K562 (cell line): ENCODE results near the gene AARS1. TPM values are rescaled to one million over a fixed set of nuclear protein-coding genes. Genes with fewer than 3 reads are reported as not detected.

Source experiments
- E2F1 ChIP-seq: sonication (generic); formaldehyde crosslinking; IDR thresholded peaks from 2 replicates; pipeline ENCODE4 v1.8.1; 2023; ENCODE audit warnings: mild to moderate bottlenecking, missing genetic modification reagents, moderate library complexity
- FOS ChIP-seq: IDR thresholded peaks from 3 replicates; pipeline ENCODE4 v1.6.1; 2011; ENCODE audit not compliant: insufficient read length; ENCODE audit errors: extremely low read depth
- FUS ChIP-seq: fragments of 200-400 bp; formaldehyde crosslinking; optimal IDR thresholded peaks from 2 replicates; pipeline ENCODE3; 2017; ENCODE audit warnings: low read depth, low read length
- HNRNPK ChIP-seq: fragments of 200-400 bp; formaldehyde crosslinking; IDR thresholded peaks from one replicate; pipeline ENCODE4 v1.6.1; 2018; ENCODE audit warnings: mild to moderate bottlenecking, low read depth, low read length; ENCODE audit not compliant: poor library complexity, severe bottlenecking
- KDM1A ChIP-seq, 2 experiments: fragments of 450-650 bp; IDR thresholded peaks; 2 replicates each; pipeline ENCODE4 v1.6.1; 2016; ENCODE audit warnings: mild to moderate bottlenecking in 2 of 2
- L3MBTL2 ChIP-seq: fragments of 450-650 bp; IDR thresholded peaks from 2 replicates; pipeline ENCODE4 v1.6.1; 2016; ENCODE audit warnings: mild to moderate bottlenecking, moderate library complexity
- MECOM ChIP-seq: fragments of 250-450 bp; sonication (Bioruptor Pico); IDR thresholded peaks from 2 replicates; pipeline ENCODE4 v1.8.0; 2022; ENCODE audit warnings: inconsistent platforms
- MEF2D ChIP-seq: conservative IDR thresholded peaks from 2 replicates; pipeline ENCODE4 v1.6.1; 2016; ENCODE audit warnings: low read depth, missing genetic modification characterization, missing compliant biosample characterization
- NCOA4 ChIP-seq: fragments of 450-650 bp; IDR thresholded peaks from 2 replicates; pipeline ENCODE4 v1.6.1; 2018; ENCODE audit warnings: mild to moderate bottlenecking; ENCODE audit not compliant: partially characterized antibody
- NCOA6 ChIP-seq: fragments of 450-650 bp; IDR thresholded peaks from 2 replicates; pipeline ENCODE4 v1.6.1; 2017; ENCODE audit warnings: mild to moderate bottlenecking
- NONO ChIP-seq, 2 experiments: fragments of 200-400 bp in 1 of 2; fragments of 450-650 bp in 1 of 2; formaldehyde crosslinking in 1 of 2; IDR thresholded peaks; 2 replicates each; pipeline ENCODE4 v1.6.1; 2017; ENCODE audit warnings: low read depth in 2 of 2, mild to moderate bottlenecking in 2 of 2, moderate library complexity in 2 of 2, low read length in 1 of 2
- POLR2AphosphoS5 ChIP-seq: IDR thresholded peaks from 2 replicates; pipeline ENCODE4 v1.6.1; 2011; ENCODE audit warnings: mild to moderate bottlenecking, low read depth, low read length, moderate library complexity; ENCODE audit not compliant: control insufficient read depth, insufficient read depth
- RBM34 ChIP-seq: fragments of 200-400 bp; formaldehyde crosslinking; IDR thresholded peaks from 2 replicates; pipeline ENCODE4 v1.6.1; 2018; ENCODE audit warnings: low read length, borderline replicate concordance; ENCODE audit not compliant: insufficient read depth
- SRSF7 ChIP-seq: fragments of 200-400 bp; formaldehyde crosslinking; optimal IDR thresholded peaks from 2 replicates; pipeline ENCODE3; 2017; ENCODE audit warnings: mild to moderate bottlenecking, low read depth, low read length
- ZBTB34 ChIP-seq: fragments of 250-450 bp; sonication (Bioruptor Pico); IDR thresholded peaks from 2 replicates; pipeline ENCODE4 v1.8.0; 2021; ENCODE audit warnings: mild to moderate bottlenecking, moderate library complexity
- ZNF165 ChIP-seq: fragments of 250-450 bp; sonication (Bioruptor Pico); IDR thresholded peaks from 2 replicates; pipeline ENCODE4 v1.4.0; 2020; ENCODE audit warnings: borderline replicate concordance
- ZNF174 ChIP-seq: fragments of 250-450 bp; sonication (Bioruptor Pico); IDR thresholded peaks from 2 replicates; pipeline ENCODE4 v1.4.0; 2020; ENCODE audit warnings: mild to moderate bottlenecking
- ZNF23 ChIP-seq: fragments of 250-450 bp; sonication (Bioruptor Pico); IDR thresholded peaks from 2 replicates; pipeline ENCODE4 v1.4.0; 2020; ENCODE audit warnings: mild to moderate bottlenecking
- ZNF583 ChIP-seq: fragments of 250-450 bp; sonication (Bioruptor Pico); IDR thresholded peaks from 2 replicates; pipeline ENCODE4 v1.4.0; 2020
- ZNF609 ChIP-seq: sonication (generic); formaldehyde crosslinking; IDR thresholded peaks from 2 replicates; pipeline ENCODE4 v1.8.1; 2023; ENCODE audit warnings: missing genetic modification reagents, mild to moderate bottlenecking, borderline replicate concordance
- ZNF764 ChIP-seq: fragments of 250-450 bp; sonication (Bioruptor Pico); IDR thresholded peaks from 2 replicates; pipeline ENCODE4 v1.4.0; 2020; ENCODE audit warnings: low read depth, mild to moderate bottlenecking, moderate library complexity
- polyA plus RNA-seq, 8 experiments: library from polyadenylated mRNA; depleted of rRNA in 4 of 8; stranded (reverse) in 5 of 8; unstranded in 3 of 8; fragments of >200 nt; fragmentation: Nextera tagmentation in 2 of 8; fragmentation: Illumina TruSeq in 1 of 8; extraction: Ambion mirVana in 2 of 8; extraction: Trizol in 1 of 8; gene quantifications; 2 replicates each; pipeline versions ENCODE4 v1.2.1 to v1.2.3, GENCODE V29; 2011 to 2014; ENCODE audit warnings: inconsistent platforms in 1 of 8, missing spikeins in 1 of 8
- total RNA-seq, 7 experiments: library from RNA; depleted of rRNA in 6 of 7; stranded (reverse); fragments of >200 nt in 6 of 7; fragmentation: Illumina TruSeq in 2 of 7; extraction: Trizol in 2 of 7; gene quantifications; 2 replicates each; pipeline versions ENCODE4 v1.2.1 to v1.2.3, GENCODE V29; 2011 to 2021; ENCODE audit warnings: low replicate concordance in 1 of 7

The AARS1 gene
- total and polyA plus RNA-seq, 9 of the 15 experiments (the other 6 are each of a cell fraction or from before 2014, with no cell fraction given): 50.1 to 235 (median 174) TPM

- TF ChIP-seq ZBTB34 (CRISPR knock-in tag) (no peak), MEF2D (tag) (no peak), MECOM (CRISPR knock-in tag) (no peak), ZNF23 (CRISPR knock-in tag) (no peak), E2F1 (CRISPR knock-in tag) (peak; percentile 75; the same call in 1 of the 2 replicates), KDM1A (IDR thresholded peaks at IDR 0.05) (no peak), ZNF174 (CRISPR knock-in tag) (no peak), ZNF583 (no peak), ZNF609 (CRISPR knock-in tag) (peak; percentile 88), HNRNPK (no peak), NCOA4 (no peak), ZNF764 (no peak), ZNF165 (no peak), NONO (IDR thresholded peaks at IDR 0.05; ENCODE audit: low read depth in 2 of 2, low read length in 1 of 2) (peak; percentile 13 to 36; a peak in 1 of 4 replicates), FOS (no peak), SRSF7 (no peak), RBM34 (no peak), NCOA6 (no peak; the same call in 1 of the 2 replicates), L3MBTL2 (peak; percentile 94), FUS (peak; percentile 65), POLR2AphosphoS5 (no peak)
These were observed 38.3 kb downstream of the AARS1 start (continued) for GRCh38 chr16:70250748-70251628.
